MCF 10A (cell line): ENCODE measurements around the gene NNMT. TPM values are rescaled to one million over a fixed set of nuclear protein-coding genes. Genes with fewer than 3 reads are reported as not detected.

Source experiments
- BruUV-seq: library from RNA; stranded (reverse); fragments of 400-500 nt; replicated peaks from 2 replicates; lab custom pipeline; 2021; lab: Mats Ljungman, UMichigan
- CTCF ChIA-PET: fragments of 300-600 bp; sonication (Branson Sonifier 250); formaldehyde crosslinking; extraction: SDS; loops from one replicate; lab custom pipeline; 2021; ENCODE audit warnings: antibody characterized with exemption, inconsistent platforms; lab: Yijun Ruan, JAX
- POLR2A ChIA-PET: fragments of 300-600, 350-650 bp; sonication (Branson Sonifier 250); formaldehyde crosslinking; extraction: SDS; loops from one replicate; lab custom pipeline; 2020; ENCODE audit warnings: antibody characterized with exemption, inconsistent platforms; lab: Yijun Ruan, JAX
- DNase-seq: peaks from one replicate; pipeline ENCODE4 v3.0.0-alpha.2; 2018; ENCODE audit not compliant: unreplicated experiment
- H3K27ac Mint-ChIP-seq: one replicate; pipeline ENCODE4 v1.8.0; 2022; ENCODE audit warnings: mild to moderate bottlenecking, low read depth, mixed read lengths; ENCODE audit not compliant: unreplicated experiment
- H3K27me3 Mint-ChIP-seq: one replicate; pipeline ENCODE4 v1.8.0; 2022; ENCODE audit warnings: mixed read lengths; ENCODE audit not compliant: insufficient read depth, unreplicated experiment
- H3K36me3 Mint-ChIP-seq: one replicate; pipeline ENCODE4 v1.8.0; 2022; ENCODE audit warnings: mild to moderate bottlenecking, moderate library complexity, mixed read lengths; ENCODE audit not compliant: insufficient read depth, unreplicated experiment
- H3K4me1 Mint-ChIP-seq: one replicate; pipeline ENCODE4 v1.8.0; 2022; ENCODE audit warnings: mixed read lengths; ENCODE audit not compliant: insufficient read depth, unreplicated experiment
- H3K4me3 Mint-ChIP-seq: one replicate; pipeline ENCODE4 v1.8.0; 2022; ENCODE audit warnings: mild to moderate bottlenecking, moderate library complexity, mixed read lengths; ENCODE audit not compliant: unreplicated experiment
- H3K9me3 Mint-ChIP-seq: one replicate; pipeline ENCODE4 v1.8.0; 2022; ENCODE audit warnings: mixed read lengths; ENCODE audit not compliant: unreplicated experiment
- intact Hi-C: fragments of 100-400 bp; cut with micrococcal nuclease; formaldehyde crosslinking; loops from 2 replicates; pipeline ENCODE4 v1.14.1; 2022
- total RNA-seq: library from RNA; stranded (reverse); gene quantifications from 2 replicates; pipeline ENCODE4 v1.2.3, GENCODE V29; 2022
- TF ChIP-seq, protein P1 (sequence below): fragments of 200-600 bp; IDR thresholded peaks from one replicate; pipeline ENCODE4 v1.8.0; 2022; ENCODE audit warnings: antibody characterized with exemption, mild to moderate bottlenecking; ENCODE audit not compliant: unreplicated experiment

Gene NNMT
- total RNA-seq, 1 experiment from 2014 or later: 638 TPM

GRCh38 chr11:114359342-114359741 is 63.1 kb downstream of the NNMT start:
- CTCF ChIA-PET: interaction anchor here (0.7 kb wide), 1 partner anchor 14 kb away, joined by 3 read pairs; no protein-coding TSS in a partner anchor
- no TSS peak for BruUV-seq
- Mint-ChIP-seq H3K4me1 (peaks cover 15% of the 10 kb centered on the region), H3K27me3 (no peaks in the 10 kb centered on the region), H3K9me3 (no peaks in the 10 kb centered on the region), H3K27ac (no peak overlapping the region), H3K36me3 (no peaks in the 10 kb centered on the region), H3K4me3 (no peak overlapping the region)
- DNase-seq: no peak
- TF ChIP-seq, protein P1, sequence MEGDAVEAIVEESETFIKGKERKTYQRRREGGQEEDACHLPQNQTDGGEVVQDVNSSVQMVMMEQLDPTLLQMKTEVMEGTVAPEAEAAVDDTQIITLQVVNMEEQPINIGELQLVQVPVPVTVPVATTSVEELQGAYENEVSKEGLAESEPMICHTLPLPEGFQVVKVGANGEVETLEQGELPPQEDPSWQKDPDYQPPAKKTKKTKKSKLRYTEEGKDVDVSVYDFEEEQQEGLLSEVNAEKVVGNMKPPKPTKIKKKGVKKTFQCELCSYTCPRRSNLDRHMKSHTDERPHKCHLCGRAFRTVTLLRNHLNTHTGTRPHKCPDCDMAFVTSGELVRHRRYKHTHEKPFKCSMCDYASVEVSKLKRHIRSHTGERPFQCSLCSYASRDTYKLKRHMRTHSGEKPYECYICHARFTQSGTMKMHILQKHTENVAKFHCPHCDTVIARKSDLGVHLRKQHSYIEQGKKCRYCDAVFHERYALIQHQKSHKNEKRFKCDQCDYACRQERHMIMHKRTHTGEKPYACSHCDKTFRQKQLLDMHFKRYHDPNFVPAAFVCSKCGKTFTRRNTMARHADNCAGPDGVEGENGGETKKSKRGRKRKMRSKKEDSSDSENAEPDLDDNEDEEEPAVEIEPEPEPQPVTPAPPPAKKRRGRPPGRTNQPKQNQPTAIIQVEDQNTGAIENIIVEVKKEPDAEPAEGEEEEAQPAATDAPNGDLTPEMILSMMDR: no peak
- POLR2A ChIA-PET: interaction anchor here (0.6 to 1.0 kb wide), 4 partner anchors 10 to 40 kb away, joined by 3 read pairs; no protein-coding TSS in a partner anchor
- intact Hi-C loops: no loop called here

DNA sequence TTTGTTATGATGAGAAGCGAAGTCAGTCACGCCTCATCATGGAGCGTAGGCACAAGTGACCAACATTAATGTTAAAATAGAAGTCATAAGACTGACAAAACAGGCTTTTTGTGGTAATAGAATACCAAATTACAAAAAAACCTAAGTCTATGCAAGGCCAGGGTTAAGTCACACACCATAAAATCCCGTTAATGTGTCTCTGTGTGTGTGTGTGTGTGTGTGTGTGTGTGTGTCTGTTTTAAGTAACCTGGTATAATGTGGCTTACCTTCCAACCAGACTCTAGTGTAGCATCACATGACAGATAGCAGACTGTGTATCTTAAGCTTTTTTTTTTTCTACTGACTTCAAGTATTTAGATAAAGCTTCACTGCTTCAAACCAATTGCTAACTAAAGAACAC is 66.1 kb downstream of the NNMT start:
- no peak overlapping the region for H3K27ac Mint-ChIP-seq
- no peak for DNase-seq
- no peaks in the 10 kb centered on the region for H3K27me3 Mint-ChIP-seq
- no TSS peak for BruUV-seq
- TF ChIP-seq, protein P1: no peak
- no peak overlapping the region for H3K4me3 Mint-ChIP-seq
- no peaks in the 10 kb centered on the region for H3K36me3 Mint-ChIP-seq
- intact Hi-C loops: no loop called here
- ChIA-PET POLR2A (no interaction called here), CTCF (interaction anchor here (0.7 to 2.2 kb wide), 4 partner anchors 14 to 22 kb away, joined by 3 to 6 read pairs (median 3); no protein-coding TSS in a partner anchor)
- H3K9me3 Mint-ChIP-seq: no peaks in the 10 kb centered on the region
- peaks cover 29% of the 10 kb centered on the region for H3K4me1 Mint-ChIP-seq

GRCh38 chr11:114362958-114363357 is 66.8 kb downstream of the NNMT start:
- no TSS peak for BruUV-seq
- no peak for DNase-seq
- ChIA-PET POLR2A (no interaction called here), CTCF (interaction anchor here (1.4 to 2.2 kb wide), 2 partner anchors 14 to 22 kb away, joined by 4 to 6 read pairs; no protein-coding TSS in a partner anchor)
- H3K4me3 Mint-ChIP-seq: no peak overlapping the region
- H3K4me1 Mint-ChIP-seq: peaks cover 33% of the 10 kb centered on the region
- TF ChIP-seq, protein P1: no peak
- H3K36me3 Mint-ChIP-seq: no peaks in the 10 kb centered on the region
- no peak overlapping the region for H3K27ac Mint-ChIP-seq
- H3K27me3 Mint-ChIP-seq: no peaks in the 10 kb centered on the region
- H3K9me3 Mint-ChIP-seq: no peaks in the 10 kb centered on the region
- intact Hi-C loops: no loop called here

Other genes starting within 250 kb of the NNMT start
- gene ZBTB16, start 236.7 kb upstream of the NNMT start, total RNA-seq: 70.4 and 75.3 TPM in 2 replicates
- 3.9 and 5.6 TPM in 2 replicates for gene C11orf71, start 104.1 kb downstream of the NNMT start, total RNA-seq
- 42.7 and 46.4 TPM in 2 replicates for gene RBM7, start 104.3 kb downstream of the NNMT start, total RNA-seq
- 125 and 126 TPM in 2 replicates for gene REXO2, start 143.1 kb downstream of the NNMT start, total RNA-seq